CD4-positive, alpha-beta T cell treated with Interleukin-10 for 1 hour (primary cell): Measurements from ENCODE around the gene WDR1.
A peak's percentile ranks its signal among the peaks of the same experiment; 100 is the strongest.

Experiments
- DNase-seq: peaks from one replicate; pipeline ENCODE4 v3.0.0-alpha.2; 2020

The WDR1 gene

DNA sequence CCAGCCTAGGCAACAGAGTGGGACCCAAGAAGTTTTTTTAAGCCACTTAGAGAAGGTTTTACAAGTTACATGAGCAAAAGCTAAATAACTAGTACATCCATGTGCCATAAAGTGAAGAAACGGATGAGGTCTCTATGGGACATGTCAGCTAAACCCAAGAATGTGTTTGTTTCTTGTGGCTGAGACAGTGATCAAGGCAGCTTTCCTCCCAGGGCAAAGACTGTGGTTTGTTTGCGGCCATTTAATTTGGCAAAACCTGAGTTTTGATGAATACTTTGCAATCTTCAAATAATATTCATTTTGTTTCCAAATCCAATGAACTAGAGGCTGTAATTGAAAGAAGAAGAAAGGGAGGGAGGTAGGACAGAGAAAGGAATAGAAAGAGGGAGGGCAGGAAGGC is 50.4 kb downstream of the WDR1 start:
- DNase-seq, result no peak

DNA sequence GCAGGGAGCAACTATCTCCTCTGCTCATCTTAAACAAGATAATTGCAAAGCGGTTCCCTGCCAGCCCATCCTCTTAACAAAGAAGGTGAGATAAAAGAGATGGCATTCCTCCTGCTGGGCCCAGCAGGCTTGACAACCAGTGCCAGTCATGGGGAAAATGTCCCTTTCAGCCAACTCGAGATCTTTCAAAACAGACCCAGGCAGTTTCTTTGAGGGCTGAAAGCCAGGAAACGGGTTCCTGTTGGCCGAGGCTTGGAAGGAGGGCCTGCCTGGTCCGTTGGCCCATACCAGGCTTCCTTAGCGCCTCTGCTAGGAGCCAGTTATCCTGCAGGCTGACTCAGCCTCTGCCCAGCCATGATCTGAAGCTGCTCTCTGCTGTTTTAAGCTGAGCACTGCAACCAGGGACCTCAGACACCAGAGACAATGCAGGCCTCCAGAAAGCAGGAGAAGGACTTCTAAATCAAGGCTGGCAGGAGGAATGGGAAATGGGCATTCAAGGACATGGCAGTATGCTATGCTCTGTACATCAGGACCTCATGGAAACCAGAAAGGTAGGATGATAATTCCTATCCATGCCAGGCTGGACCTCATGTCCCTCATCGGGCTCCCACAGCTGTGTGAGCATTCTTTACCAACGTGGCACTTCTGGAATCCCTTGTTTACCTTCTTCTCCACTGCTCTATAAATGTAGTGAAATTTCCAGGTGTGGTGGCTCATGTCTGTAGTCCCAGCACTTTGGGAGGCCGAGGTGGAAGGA is 52.9 kb downstream of the WDR1 start:
- DNase-seq, result peak; percentile 8

DNA sequence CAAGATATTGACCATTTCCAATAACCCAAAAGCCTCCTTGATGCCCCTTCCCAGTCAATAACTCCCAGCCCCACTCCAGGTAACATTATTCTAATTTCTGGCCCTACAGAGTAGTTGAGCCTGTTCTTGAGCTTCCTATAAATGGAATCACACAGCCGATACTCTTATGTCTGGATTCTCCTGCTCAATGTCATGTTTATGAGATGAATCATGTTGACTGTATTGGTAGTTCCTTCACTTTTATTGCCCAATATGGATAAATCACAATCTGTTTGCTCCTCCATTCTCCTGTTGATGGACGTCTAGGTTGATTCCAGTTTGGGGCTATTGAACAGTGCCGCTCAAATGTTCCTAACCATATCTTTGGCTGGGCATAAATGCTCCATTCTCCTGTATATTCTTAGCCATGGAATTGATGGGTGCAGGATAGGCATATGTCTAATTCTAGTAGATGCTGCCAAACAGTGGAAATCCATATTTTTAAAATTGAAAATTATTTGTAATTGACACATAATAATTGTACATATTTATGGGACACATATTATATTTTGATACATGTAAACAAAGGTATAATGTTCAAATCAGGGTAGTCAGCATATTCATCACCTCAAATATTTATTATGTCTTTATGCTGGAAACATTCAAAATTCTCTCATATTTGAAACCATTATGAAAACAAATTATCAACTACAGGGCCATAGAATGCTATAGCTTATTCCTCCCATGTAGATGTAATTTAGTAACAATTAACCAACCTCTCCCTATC is 54.8 kb downstream of the WDR1 start:
- DNase-seq, result no peak

DNA sequence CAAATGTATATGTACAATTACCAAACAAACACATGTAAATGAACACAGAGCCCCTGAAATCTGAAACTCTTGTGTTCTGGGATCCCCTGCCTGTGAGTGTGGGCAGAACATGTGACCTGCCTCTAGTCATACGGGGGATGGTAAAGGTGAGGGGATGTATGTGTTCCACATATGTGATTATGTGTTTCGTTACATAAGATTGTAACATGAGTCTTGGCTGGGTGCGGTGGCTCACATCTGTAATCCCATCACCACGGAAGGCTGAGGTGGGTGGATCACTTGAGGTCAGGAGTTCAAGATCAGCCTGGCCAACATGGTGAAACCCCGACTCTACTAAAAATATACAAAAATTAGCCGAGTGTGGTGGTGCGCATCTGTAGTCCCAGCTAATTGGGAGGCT is 58.2 kb downstream of the WDR1 start:
- no peak for DNase-seq

DNA sequence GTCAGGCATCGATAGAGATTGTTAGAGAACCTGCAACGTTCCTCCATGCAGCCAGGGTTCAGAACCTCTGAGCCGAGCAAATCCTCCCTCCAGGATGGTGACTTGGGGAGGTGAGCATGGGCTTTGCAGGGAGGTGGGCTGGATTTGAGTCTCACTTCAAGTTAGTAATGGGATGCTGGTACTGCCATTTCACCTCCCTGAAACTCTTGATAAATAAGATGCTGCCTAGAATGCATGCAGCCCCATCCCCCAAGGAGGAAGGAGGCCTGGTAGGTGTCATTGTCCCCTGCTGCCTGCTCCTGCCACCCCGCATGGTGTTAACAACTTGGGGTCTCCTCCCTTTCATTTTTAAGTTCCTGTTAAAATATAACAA is 59.6 kb downstream of the WDR1 start:
- no peak for DNase-seq

DNA sequence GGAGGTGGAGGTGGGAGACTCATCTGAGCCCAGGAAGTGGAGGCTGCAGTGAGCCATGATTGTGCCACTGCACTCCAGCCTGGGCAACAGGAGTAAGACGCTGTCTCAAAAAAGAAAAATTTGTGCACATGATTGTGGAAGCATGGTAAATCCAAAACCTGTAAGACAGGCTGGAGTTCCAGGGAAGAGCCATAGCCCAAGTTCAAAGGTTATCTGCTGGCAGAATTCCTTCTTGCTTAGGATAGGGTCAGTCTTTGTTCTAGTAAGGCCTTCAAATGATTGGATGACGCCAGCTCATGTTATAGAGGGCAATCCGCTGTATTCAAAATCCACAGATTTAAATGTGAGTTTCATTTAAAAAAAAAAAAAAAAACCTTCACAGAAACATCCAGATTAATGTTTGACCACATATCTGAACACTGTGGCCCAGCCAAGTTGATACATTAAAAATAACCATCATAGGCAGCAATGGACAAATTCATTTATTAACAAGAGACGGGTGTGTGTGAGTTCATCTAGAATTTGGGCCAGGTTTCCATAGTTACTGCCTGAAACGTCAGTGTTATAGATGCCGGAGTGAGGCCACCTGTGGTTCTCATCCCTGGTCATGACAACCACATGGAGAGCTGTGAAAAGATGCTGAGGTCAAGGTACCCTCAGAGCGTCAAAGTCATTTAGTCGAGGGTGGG is 60.1 kb downstream of the WDR1 start:
- no peak for DNase-seq

DNA sequence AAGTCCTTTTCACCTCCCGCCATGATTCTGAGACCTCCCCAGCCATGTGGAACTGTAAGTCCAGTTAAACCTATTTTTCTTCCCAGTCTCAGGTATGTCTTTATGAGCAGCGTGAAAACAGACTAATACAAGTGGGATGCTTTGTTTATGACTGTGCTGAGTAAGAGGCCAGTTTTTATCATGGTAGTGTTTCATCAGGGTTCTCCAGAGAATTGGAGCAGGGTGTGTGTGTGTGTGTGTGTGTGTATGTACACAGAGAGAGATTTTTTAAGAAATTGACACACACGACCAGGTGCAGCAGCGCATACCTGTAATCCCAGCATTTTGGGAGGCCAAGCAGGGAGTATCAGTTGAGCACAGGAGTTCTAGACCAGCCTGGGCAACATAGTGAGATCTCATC is 60.7 kb downstream of the WDR1 start:
- DNase-seq, result no peak

DNA sequence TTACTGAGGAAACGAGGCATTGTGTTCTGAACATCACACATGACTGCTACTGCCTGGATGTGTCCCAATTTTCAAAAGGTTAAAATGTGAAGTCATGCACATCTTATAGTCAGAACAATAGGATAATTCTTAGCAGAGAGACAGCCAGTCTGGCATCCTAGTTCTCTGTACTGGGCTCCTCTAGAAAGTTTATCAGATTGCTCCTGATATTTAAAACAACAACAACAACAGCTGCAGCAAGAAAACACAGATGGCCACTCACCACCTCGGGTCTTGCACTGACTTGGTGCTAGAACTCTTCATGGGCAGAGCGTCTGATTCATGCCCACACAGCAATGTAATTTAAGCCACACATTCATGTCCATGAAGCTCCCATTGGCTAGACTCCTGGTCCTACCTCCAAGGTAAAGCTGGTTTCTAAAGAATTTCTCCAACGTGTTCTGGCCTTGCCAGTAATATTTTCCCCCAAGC is 62.0 kb downstream of the WDR1 start:
- DNase-seq, result no peak

DNA sequence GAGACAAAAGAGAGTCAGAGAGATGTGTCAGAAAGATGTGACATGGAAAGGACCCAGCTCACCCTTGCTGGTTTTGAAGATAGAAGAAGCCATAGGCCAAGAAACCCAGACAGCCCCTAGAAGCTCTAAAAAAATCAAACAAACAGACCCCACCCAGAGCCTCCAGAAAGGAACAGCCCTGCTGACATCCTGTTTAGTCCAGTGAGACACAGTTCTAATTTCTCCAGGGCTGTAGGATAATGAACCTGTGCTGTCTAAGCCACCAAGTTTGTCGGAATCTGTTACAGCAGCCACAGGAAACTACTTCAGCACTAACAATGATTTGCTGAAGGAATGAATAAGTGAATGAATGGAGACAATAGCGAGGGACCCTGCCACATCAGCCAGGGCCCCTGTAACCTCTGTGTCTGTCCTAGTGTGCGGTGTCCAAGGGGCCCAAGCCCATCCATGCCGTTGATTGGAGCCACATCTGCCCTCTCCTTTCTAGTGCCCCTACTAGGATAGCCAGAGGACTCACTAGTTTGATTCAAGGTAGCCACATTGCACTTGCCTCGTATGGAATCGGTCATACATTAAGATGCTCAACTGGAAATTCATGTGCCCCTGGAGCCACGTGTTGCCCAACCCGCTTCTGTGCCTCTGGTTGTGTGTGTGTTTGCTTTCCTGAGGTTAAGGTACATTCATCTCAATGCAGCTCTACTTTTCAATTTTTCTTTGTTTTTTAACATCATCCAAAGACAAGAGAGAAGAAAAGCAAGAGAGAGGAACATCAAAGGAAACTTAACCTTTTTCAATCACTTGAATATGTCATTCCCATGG is 62.8 kb downstream of the WDR1 start:
- no peak for DNase-seq

DNA sequence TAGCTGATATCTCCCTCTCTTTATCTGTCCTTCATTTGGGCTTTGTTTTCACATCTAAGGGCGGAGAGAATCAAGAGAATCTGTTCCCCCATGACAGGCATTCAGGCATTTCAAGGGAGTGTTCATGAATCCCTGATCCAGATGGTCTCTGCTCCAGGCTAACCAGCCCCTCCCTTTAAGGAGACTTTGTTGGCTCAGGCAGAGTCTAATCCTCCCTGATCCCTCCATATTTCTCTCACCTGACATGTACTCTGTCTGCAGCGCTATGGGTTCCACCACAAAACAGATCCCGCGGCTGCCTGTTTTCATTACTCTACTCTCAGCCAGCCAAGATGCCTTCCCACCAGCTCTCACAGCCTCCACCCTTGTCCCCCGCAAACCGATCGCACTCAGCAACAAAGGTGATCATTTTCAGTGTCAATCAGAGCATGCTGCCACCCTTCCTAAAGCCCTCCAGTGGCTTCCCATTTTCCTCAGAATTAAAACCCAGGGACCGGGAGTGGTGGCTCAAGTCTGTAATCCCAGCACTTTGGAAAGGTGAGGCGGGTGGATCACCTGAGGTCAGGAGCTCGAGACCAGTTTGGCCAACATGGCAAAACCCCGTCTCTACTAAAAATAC is 65.0 kb downstream of the WDR1 start:
- DNase-seq, result no peak

DNA sequence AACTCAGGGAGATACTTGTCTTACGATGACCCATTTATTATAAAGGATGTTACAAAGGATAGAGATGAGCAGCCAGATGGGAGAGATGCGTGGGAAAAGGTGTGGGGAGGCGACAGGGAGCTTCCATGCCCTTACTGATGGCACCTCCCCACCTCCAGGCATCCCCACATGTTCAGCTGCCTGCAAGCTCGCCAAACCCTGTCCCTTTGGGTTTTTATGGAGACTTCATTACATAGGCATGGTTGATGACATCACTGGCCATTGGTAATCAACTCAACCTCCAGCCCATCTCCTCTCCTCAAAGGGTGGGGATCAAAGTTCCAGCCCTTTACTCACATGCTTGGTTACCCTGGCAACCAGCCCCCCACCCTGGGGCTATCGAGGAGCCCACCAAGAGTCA is 65.9 kb downstream of the WDR1 start:
- no peak for DNase-seq

DNA sequence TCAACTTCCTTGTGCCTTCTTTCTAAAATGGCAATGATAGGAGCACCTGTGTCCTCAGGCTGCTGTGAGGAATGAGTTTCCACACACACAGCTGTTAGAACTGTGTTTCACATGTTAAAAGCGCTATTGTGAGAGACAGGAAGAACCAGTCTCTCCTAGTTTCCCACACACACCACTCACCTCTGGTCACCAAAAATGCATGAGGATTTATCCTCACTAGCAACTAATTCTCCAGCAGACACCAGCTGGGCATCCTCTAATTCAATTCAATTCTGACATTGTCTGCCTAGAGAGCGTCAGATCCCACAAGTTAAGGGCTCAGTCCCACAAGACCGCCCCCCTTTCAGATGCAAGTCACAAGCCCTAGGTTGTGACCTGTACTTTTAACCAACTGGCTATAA is 66.3 kb downstream of the WDR1 start:
- no peak for DNase-seq

DNA sequence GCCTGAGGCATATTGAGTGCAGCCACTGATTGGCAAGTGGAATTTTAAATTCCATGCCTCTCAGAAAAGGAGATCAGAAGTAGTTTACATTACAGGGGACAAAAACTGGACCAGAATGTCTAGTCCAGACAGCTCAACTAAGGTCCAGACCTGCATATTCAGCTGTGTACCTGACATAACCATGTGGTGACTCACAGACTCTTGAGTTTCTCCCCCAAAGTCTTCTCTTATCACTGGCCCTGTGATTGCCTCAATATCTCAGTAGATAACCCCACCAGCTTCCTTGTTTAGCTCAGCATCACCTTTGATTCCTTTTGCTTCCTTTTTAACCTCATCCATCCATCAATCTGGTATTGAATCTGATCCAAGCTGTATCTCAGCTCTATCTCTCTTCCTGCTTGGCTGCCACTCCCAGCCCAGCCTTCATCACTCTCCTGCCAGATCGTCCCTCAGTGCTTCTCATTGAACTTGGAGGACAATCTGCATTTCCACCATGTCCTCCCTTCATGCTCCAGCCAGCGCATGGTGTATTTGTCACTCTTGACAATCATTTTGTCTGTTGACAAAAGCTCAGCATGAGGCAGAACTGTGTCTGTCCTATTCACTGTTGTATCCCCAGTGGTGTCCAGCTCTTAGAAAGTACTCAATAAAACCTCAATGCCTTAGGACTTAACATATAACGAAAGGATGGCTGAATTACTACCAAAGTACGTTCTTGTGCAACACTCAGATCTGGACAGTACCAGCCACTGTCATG is 67.5 kb downstream of the WDR1 start:
- no peak for DNase-seq

DNA sequence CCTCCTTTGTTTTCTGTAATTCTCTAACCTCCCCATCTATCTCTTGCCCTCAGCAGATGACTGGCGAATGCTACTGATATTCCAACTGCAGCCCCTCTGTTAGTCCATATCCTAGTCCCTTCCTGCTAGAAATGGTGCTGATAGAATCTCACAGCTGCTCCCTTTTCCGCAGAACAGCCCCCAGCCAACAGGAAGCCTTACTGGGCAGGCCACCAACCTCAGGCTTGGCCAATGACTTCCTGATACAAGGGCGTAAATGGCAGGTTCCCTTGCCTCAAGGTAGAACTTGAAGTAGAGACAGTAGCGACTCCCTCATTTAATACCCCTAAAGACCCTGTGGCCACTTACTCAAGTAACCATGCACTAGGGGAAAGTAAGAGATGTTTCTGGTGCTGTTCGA is 68.6 kb downstream of the WDR1 start:
- no peak for DNase-seq

DNA sequence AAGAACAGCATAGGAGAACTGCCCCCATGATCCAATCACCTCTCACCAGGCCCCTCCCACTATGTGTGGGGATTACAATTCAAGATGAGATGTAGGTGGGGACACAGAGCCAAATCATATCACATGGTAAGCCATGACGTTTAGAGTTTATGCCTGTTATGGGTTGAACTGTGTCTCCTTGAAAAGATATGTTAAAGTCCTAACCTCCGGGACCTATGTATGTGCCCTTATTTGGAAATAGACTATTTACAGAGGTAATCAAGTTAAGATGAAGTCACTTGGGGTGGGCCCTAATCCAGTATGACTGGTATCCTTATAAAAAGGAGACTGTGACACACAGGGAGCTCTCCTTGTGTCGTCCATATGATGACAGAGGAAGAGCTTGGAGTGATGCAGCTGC is 70.1 kb downstream of the WDR1 start:
- no peak for DNase-seq

DNA sequence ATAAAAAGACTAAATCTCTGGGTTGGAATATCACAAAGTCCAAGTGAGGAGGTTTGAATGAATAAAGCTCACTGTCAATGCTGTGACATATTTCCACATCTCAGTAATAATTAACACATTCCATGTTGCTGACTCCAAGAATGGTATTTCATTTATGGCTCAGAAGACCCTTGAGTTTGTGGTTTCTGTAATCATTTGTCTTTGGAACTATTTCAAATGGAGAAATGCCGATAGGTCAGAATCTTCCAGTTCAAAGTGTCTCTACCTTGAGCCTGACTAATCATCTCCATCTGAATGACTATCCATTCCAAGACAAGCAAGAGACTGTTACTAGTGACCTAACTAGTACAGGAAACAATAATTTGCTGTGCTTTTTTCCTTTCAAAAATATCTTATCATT is 71.1 kb downstream of the WDR1 start:
- no peak for DNase-seq

DNA sequence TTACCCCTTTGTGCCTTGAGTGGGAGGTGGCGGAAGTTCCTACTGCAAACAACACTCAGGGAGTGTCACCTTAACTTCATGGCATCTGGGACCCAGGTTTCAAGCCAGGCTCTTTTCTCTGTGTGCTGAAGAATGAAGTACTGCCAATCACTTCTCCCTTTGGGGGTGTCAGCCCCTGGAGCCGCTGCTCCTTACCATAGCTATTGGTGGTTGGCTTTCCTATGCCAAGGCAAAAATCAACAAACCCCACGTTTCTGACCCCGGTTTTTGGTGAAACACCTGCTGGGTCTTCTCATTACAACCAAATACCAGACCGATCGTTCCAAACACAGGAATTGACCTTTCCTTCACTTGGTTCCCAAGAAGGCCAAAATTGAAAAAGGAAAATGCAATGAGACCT is 75.6 kb downstream of the WDR1 start:
- no peak for DNase-seq

DNA sequence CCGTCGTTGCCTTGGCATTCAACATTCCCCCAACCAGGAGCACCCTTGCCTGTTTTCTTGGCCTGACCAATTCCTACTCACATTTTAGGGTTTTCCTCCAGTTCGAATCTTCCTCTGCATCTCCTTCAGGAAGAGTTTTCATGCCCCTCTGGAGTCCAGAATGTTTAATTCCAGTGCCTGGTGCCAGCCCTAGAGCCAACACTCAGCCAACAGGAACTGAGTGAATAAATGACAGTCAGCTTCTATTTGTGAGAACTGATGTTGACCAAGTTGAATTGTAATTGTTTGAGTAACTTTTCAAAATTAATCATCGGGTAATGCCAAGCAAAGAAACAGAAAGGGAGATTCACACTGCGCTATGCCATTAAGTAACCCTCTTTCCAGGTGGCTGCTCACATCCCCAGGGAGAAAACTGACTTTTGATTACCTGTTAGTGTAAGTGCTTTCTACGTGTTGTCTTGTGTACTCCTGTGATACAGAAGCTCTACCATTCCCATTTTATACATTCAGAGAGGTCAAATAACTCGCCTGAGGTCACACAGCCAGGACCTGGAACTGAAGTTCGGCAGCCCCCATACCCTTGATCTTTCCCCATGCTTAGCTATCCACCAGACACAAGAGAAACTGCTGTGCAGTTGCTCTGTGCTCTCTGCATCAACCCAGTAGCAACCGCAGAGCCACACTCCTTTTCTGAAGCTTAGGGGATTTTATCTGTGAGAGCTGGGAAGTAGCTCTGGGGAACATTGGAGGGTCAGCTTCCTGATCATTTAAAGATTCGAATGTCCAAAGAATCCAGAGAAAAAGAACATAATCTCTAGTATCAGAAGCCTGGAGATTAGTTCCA is 76.3 kb downstream of the WDR1 start:
- DNase-seq, result no peak

DNA sequence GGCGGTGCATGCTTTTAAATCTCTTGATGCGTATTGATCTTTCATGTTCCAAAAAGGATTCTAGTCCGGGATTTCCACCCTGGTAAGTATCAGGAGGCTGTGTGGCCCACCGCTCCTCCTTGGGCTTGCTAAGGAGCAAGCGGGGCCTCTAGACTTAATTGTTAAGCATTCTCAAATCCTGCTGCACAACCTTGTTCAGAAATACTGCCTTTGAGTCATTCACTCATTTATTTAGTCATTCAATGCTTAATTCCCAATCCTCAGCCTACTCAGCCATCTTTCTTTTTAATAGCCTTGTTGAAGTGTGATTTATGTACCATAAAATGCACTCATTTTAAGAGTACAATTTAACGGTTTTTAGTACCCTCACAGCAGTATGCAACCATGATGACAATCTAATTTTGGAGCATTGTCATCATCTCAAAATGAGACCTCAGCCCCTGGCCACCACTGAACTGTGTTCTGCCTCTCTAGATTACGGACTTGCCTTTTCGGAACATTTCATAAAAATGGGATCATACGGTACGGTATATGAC is 79.7 kb downstream of the WDR1 start:
- no peak for DNase-seq

DNA sequence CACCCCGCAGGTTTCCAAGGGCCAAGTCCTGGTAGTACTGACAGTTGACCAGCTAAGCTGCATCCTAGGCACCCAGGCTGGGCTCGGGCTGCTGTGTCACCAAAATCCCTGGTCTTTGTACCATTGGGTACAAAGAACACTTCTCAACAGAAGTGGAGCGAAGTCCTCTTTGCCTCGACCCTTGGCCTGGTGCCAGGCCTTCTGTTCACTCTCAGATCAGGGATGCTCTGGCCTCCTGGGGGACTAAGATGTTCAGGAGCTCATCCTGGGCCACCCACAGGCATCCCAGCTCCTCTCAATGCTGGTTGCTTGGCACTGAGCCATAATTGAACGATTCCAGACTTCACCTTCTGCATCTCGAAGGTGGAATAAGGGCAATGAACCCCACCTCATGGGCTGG is 81.5 kb downstream of the WDR1 start:
- DNase-seq, result no peak
